ENCODE results near the gene BORCS5. TPM values are rescaled to one million over a fixed set of nuclear protein-coding genes. Genes with fewer than 3 reads are reported as not detected.
A peak's percentile ranks its signal among the peaks of the same experiment; 100 is the strongest.

The BORCS5 gene
- total and polyA plus RNA-seq, 8 donors = 7.7 to 13.5 (median 9.1) TPM

- DNase-seq (no peak), ATAC-seq (peak; percentile 20)
- Histone ChIP-seq H3K9me3 (no peaks in the 10 kb centered on the region), H3K27me3 (no peaks in the 10 kb centered on the region), H3K4me3 (no peak overlapping the region), H3K27ac (peak overlapping the region; percentile 49 to 63), H3K36me3 (no peaks in the 10 kb centered on the region), H3K4me1 (peaks cover 18 to 31% of the 10 kb centered on the region in 2 donors)
- no peak for TF ChIP-seq CTCF (IDR thresholded peaks at IDR 0.05)
- intact Hi-C loops (cut with DNase I) = no loop called here
These were observed 43.0 kb downstream of the BORCS5 start for GRCh38 chr12:12399776-12400305.

GRCh38 chr12:12400793-12401192, 43.9 kb downstream of the BORCS5 start:
- no peak for DNase-seq
- no peak overlapping the region for H3K4me3 ChIP-seq
- H3K27me3 ChIP-seq = no peaks in the 10 kb centered on the region
- H3K36me3 ChIP-seq = no peaks in the 10 kb centered on the region
- no peak for ATAC-seq
- no peaks in the 10 kb centered on the region for H3K9me3 ChIP-seq
- H3K4me1 ChIP-seq = peaks cover 18 to 31% of the 10 kb centered on the region in 2 donors
- no peak for TF ChIP-seq CTCF (IDR thresholded peaks at IDR 0.05)
- intact Hi-C loops (cut with DNase I) = no loop called here
- H3K27ac ChIP-seq = no peak overlapping the region

GRCh38 chr12:12403264-12404248, 46.7 kb downstream of the BORCS5 start:
- H3K27ac ChIP-seq = peak overlapping the region in 1 of 2 donors; percentile 43
- H3K4me1 ChIP-seq = peaks cover 11 to 34% of the 10 kb centered on the region in 2 donors
- H3K36me3 ChIP-seq = no peaks in the 10 kb centered on the region
- H3K4me3 ChIP-seq = no peak overlapping the region
- no peak for DNase-seq
- TF ChIP-seq CTCF (IDR thresholded peaks at IDR 0.05) = no peak
- no peaks in the 10 kb centered on the region for H3K9me3 ChIP-seq
- no peaks in the 10 kb centered on the region for H3K27me3 ChIP-seq
- intact Hi-C loops (cut with DNase I) = no loop called here
- ATAC-seq = peak; percentile 11

- Histone ChIP-seq H3K9me3 (no peaks in the 10 kb centered on the region), H3K27me3 (no peaks in the 10 kb centered on the region), H3K36me3 (no peaks in the 10 kb centered on the region), H3K27ac (peak overlapping the region; percentile 43 to 53), H3K4me3 (no peak overlapping the region), H3K4me1 (peaks cover 10 to 29% of the 10 kb centered on the region in 2 donors)
- intact Hi-C loops (cut with DNase I) = no loop called here
- no peak for TF ChIP-seq CTCF (IDR thresholded peaks at IDR 0.05)
- no peak for ATAC-seq
- no peak for DNase-seq
These were observed 47.4 kb downstream of the BORCS5 start for GRCh38 chr12:12404297-12404696.

GRCh38 chr12:12405882-12406281, 49.0 kb downstream of the BORCS5 start:
- H3K27me3 ChIP-seq = no peaks in the 10 kb centered on the region
- H3K9me3 ChIP-seq = no peaks in the 10 kb centered on the region
- no peaks in the 10 kb centered on the region for H3K36me3 ChIP-seq
- no peak for TF ChIP-seq CTCF (IDR thresholded peaks at IDR 0.05)
- H3K4me1 ChIP-seq = peaks cover 5 to 29% of the 10 kb centered on the region in 2 donors
- H3K27ac ChIP-seq = peak overlapping the region; percentile 38 to 53
- ATAC-seq (peak; percentile 87), DNase-seq (peak in 1 of 4 donors; percentile 60)
- no peak overlapping the region for H3K4me3 ChIP-seq
- intact Hi-C loops (cut with DNase I) = no loop called here
